Testis (tissue), 2 donors: ENCODE results near the gene CHRNB1.

Experiments used
- CTCF ChIP-seq, 3 experiments: fragments of 450-650 bp in 2 of 3; fragments of 200-600 bp in 1 of 3; sonication (generic) in 1 of 3; IDR thresholded peaks; one replicate each; pipeline ENCODE4 v1.5.1; 2016 to 2019; ENCODE audit warnings: antibody characterized with exemption in 3 of 3, mild to moderate bottlenecking in 2 of 3, moderate library complexity in 1 of 3
- POLR2A ChIP-seq: fragments of 450-650 bp; IDR thresholded peaks from one replicate; pipeline ENCODE4 v1.6.1; 2017; ENCODE audit warnings: antibody characterized with exemption, mild to moderate bottlenecking, moderate library complexity

GRCh38 chr17:7425756-7426155 lies 19.1 kb upstream of the CHRNB1 start:
- TF ChIP-seq POLR2A, result no peak
- no peak for TF ChIP-seq CTCF (IDR thresholded peaks at IDR 0.05)
